ENCODE measurements around the gene TMEM184B.

The TMEM184B gene

DNA sequence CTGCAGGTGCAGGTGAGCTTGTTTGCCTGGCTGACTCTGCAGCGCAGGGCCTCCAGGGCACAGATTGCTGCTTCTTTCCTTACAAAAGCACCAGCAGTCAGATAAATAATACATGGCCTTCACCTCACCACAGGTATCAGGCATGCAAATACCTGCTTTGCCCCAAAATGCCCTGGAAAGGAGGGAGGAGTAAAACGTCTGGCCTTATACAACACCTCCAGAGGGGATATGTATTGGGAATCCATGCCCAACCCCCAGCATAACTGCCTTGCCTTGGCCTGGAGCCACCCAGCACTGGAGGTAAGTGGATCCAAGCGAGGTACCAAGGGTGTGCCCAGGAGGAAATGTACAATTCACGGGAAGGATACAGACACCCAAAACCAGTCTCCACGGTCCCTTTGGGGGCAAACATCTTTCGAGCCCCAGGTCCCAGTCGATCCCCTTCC, 860 bp downstream of the TMEM184B start:
- peak; percentile 39 for DNase-seq

- DNase-seq = no peak
Measured at GRCh38 chr22:38271101-38271500, 1.7 kb downstream of the TMEM184B start.

DNA sequence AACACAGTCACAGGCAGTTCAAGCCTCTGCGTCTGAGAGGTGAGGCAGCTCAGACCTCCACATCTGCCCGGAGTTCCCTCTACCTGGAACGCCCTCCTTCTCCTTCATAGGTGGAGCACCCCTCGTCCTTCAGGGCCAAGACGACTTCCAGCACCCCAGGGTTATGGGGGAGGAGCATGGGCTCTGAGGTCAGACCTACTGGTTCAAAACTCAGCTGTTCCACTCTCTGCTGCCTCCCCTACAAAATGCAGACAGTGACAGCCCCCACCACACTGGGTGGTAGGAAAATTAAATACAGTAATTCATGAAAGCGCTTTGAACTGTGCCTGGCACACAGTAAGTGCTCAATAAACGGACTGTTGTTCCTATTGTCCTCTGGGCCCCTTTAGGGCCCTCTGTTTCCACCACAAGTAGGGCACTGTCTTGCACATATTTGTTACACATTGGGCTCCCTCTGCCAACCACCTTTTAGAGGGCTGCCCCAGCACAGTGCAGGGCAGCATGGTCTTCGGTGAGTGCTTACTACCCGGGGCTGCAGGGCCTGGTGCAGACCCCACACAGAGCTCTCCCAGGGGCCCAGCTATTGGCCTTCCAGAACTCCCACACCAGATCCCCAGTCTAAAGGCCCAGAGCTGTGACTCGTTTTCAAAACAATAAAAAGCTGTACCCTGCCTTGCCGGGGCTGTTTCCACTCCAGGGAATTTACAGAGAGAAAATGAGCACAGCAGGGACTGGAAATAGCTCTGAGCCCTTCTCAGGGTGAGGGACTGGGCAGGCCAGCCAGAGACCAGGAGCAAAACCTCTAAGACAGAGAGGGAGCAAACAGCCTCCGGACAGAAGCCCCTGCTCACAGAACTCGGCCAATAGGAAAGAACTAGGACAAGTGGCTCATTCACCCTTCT, 2.5 kb downstream of the TMEM184B start:
- no peak for DNase-seq

- DNase-seq = no peak
Measured at GRCh38 chr22:38269466-38269865, 3.3 kb downstream of the TMEM184B start.

DNA sequence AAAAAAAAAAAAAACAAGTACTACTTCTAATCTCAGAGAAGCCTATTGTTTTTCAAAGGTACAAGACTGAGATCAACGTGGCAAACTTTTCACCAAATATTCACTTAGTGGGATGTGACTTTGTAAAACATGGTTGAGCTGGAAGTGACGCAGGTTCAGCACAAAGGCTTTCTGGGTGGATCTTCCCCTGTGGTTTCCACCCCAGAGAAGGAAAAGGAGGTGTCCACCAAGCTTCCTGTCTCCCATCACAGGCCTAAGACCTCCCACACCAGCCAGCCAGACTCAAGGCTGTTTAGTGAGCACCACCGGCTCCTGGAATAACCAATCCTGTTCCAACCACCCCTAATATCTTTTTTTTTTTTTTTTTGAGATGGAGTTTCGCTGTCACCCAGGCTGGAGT, 5.7 kb downstream of the TMEM184B start:
- DNase-seq = no peak

DNA sequence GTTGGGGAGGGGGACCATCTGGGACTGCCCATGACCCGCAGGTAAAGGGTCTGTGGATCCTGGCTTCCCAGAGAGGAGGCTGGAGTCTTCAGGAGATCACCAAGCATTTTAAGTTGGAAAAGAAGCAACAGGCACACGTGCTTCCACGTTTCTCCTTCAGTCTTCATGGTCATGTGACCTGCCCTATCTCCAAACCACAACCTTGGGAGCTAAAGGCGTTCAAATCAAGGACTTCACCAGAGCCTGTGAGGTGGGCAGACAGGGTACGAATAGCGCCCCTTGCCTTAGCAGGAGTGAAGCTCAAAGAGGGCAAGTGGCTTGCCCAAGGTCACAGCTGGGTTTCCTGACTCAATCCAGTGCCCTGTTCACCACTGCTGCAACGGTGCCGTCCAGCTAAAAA, 6.7 kb downstream of the TMEM184B start:
- DNase-seq = no peak

- no peak for DNase-seq
Measured at GRCh38 chr22:38264322-38264843, 8.4 kb downstream of the TMEM184B start.

DNA sequence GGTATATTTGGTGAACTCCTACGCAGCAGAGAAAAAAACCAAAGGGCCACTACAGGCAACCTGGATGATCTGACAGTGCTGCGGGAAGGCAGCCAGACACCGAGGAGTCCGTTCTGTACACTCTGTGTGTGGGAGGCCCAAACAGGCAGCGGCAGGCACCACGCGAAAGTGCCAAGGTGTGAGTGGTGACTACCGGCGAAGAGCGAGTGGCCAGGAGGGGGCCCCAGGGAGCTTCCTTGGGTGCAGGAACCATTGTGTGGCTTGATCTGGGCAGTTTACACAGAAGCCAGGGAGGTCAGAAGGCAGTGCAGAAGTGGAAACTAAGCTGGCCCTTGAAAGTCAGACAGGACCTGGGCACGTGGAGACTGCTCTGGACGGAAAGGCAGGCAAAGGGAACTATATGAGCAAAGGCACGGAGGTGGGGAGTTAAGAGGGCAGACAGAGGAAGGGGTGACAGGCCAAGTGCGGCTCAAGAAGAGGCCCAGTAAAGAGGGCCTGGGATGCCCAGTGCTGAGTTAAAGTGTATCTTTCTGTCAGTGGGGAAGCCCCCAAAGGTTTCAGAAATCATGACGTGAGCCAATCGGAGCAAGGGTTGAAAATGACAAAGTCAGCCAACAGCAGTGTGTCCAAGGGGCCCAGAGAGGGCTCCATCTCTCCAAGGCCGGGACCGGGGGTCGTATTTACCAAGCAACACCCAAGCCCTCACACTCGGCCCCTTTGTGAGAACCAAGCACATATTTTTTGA, 10.6 kb downstream of the TMEM184B start:
- DNase-seq = no peak

- no peak for DNase-seq
Measured at GRCh38 chr22:38260761-38261681, 11.8 kb downstream of the TMEM184B start.

DNA sequence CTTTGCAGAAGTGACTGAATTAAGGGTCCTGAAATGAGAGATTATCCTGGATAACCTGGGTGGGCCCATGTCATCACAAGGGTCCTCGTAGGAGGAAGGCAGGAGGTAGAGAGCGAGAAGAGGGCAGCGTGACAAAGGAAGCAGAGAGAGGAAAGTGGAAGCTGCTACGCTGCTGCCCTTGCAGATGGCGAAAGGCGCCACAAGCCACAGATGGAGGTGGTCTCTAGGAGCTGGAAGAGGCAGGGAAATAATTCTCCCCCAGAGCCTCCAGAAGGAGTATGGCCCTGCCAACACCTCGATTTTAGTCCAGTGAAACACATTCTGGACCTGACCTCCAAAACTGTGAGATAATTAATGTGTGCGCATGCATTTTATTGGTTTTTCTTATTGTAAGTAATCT, 13.4 kb downstream of the TMEM184B start:
- no peak for DNase-seq

GRCh38 chr22:38258895-38259294, 13.9 kb downstream of the TMEM184B start:
- DNase-seq = no peak

DNA sequence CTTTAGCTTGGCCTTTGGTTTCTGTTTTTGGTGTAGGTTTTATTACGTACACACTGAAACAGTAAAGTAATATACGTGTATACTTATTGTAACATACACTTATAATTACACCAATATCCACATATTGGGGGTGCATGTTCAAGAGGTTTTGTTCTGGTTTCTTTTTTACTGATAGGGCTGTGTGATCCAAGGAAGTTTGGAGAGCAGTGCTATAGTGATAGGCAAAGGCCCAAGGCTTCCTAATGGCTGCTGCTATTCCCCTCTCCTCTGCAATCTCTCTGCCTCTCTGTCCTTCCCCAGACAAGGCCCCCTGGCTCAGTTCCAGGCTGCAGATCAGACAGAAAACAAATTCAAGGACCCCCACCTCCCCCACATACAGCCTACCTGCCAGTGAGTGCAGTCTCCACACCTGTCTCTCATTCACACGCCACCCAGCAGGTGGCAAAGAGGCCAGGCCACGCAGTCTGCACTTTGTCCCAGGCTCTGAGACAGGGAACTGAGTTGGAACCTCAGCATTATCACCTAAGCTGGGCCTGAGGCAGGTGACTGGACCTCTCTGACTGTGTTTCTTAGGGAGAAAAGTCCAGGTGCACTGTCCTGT, 15.1 kb downstream of the TMEM184B start:
- peak; percentile 27 for DNase-seq

GRCh38 chr22:38257181-38257580, 15.6 kb downstream of the TMEM184B start:
- no peak for DNase-seq

DNA sequence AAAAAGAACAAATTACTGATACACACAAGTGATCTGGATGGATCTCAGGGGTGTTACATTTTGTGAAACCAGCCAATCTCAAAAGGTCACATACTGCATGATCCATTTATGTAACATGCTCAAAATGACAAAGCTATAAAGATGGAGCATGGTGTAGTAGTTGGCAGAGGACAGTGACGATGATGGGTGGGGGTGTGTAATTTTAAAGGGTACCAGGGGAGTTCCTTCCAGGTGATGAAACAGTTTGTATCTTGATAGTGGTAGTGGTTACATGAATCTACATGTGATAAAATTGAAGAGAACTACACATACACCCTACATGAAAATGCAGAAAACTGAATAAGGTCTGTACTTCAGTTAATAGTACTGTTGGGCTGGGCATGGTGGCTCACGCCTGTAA, 17.1 kb downstream of the TMEM184B start:
- DNase-seq = no peak

DNA sequence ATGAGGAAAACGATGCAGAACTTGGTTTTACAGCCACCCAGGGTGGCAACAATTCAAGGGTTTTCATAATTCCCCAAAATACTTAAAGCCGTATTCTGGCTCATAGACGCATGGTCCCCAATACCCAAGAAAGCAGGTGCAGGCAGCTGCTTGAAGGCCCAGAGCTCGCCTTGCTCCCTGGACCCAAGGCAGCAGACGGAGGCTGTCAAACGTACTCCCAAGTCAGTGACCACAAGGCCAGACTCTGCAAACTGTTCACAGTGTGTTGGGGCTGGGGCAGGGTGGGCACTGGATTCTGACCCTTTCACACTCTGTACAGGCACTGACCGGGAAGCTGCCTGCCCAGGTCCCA, 21.5 kb downstream of the TMEM184B start:
- DNase-seq = no peak

DNA sequence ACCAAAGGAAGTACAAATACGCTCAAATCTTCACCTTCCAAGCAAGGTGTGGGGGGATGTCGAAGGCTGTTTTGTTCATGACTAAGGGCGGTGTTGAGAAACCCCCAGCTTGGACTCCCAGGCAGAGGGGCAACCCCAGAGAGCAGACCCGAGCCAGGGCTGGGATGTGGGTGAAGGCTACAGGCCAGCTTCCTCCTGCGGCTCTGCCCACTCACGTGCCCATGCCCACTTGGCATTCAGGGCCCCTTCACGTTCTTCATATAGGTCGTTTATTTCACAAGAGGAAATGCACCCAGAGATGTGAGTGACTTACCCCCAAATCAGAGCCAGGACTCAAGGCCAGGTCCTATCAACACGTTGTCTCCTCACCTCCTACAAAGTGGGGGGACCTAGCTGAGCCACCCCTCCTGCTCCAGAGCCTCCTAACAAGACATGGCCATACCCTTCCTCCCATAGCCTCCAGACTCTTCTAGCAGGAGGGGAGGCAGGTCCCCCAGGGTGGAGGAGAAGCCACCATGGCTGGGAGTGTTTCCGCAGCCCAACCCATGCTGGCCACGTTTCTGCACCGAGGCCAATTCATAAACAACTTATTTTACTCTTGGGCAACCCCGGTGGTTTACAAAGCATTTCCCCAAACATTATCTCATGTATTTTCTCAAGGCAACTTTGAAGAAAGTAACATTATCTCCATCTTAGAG, 22.0 kb downstream of the TMEM184B start:
- no peak for DNase-seq

GRCh38 chr22:38249803-38250642, 22.8 kb downstream of the TMEM184B start:
- no peak for DNase-seq

GRCh38 chr22:38249301-38249700, 23.5 kb downstream of the TMEM184B start:
- DNase-seq = no peak

- no peak for DNase-seq
Measured at GRCh38 chr22:38248280-38248679, 24.5 kb downstream of the TMEM184B start.

GRCh38 chr22:38247713-38248112, 25.1 kb downstream of the TMEM184B start:
- no peak for DNase-seq

- DNase-seq = no peak
Measured at GRCh38 chr22:38246692-38247091, 26.1 kb downstream of the TMEM184B start.

Measured in NCI-H1436 (cell line).